HG03103 (cell line): ENCODE results near the gene FAF1.

Experiments
- ATAC-seq: cut with Tn5 transposase; IDR thresholded peaks from one replicate; pipeline ENCODE4 v1.9.1; 2021; ENCODE audit warnings: low read depth; ENCODE audit not compliant: unreplicated experiment

FAF1 gene

DNA sequence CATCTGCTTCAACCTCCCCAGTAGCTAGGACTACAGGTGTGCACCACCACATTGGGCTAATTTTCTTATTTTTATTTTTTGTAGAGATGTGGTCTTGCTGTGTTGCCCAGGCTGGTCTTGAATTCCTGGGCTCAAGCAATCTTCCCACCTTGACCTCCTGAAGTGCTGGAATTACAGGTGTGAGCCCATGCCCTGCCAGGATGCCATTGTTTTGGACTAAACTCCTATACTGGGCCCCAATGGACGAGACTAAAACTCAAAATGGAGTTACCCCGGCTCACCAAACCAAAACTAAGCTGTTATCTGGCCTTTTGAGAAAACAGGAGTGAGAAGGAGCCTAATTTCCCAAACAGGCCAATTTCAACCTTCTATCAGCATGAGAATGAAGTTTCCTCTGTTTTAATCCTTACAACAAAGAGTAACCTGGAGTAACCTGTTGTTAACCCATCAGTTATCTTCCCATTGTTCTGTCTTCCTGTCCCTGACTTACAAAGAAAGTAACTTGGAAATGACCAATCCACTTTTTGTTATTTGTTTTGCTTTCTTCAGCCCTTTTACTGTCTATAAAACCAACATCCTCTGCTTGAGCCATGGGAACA lies 566.4 kb downstream of the FAF1 start:
- ATAC-seq: no peak
